ENCODE results near the gene SOX18.

DNA sequence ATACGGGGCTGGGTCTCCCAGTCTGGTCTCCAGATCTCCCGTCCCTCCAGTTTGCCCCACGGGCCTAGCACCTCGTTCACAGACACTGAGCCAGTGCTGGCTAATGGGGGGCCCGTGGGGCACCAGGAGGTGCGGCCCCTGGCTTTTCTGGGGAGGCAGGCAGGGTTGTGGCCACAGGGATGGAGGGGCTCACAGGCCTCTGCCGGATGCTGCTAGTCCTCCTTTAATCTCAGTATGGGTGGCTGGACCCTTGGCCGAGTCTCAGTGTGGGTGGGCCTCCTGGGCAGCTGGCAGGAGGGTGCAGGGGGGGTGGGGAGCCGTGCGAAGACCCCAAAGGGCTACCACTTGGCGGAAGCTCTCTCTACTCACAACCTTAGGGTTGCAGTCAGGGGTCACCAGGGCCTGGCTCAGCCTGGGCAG, 1.6 kb upstream of the SOX18 start:
- TF ChIP-seq, protein P1, sequence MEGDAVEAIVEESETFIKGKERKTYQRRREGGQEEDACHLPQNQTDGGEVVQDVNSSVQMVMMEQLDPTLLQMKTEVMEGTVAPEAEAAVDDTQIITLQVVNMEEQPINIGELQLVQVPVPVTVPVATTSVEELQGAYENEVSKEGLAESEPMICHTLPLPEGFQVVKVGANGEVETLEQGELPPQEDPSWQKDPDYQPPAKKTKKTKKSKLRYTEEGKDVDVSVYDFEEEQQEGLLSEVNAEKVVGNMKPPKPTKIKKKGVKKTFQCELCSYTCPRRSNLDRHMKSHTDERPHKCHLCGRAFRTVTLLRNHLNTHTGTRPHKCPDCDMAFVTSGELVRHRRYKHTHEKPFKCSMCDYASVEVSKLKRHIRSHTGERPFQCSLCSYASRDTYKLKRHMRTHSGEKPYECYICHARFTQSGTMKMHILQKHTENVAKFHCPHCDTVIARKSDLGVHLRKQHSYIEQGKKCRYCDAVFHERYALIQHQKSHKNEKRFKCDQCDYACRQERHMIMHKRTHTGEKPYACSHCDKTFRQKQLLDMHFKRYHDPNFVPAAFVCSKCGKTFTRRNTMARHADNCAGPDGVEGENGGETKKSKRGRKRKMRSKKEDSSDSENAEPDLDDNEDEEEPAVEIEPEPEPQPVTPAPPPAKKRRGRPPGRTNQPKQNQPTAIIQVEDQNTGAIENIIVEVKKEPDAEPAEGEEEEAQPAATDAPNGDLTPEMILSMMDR (conservative IDR thresholded peaks at IDR 0.05; ENCODE audit: low read depth, low read length), result no peak
- TF ChIP-seq EZH2 (IDR thresholded peaks at IDR 0.05; ENCODE audit: borderline replicate concordance, low read depth, low read length, poor library complexity, severe bottlenecking), result no peak
